Measurements from ENCODE around the gene ANKIB1. TPM values are rescaled to one million over a fixed set of nuclear protein-coding genes. Genes with fewer than 3 reads are reported as not detected.
A peak's percentile ranks its signal among the peaks of the same experiment; 100 is the strongest.
"Not testable (repeated sequence)": the region's sequence is repeated elsewhere in the genome, so short reads cannot be mapped to it uniquely, and the experiment has no call there.

ANKIB1 gene
- total RNA-seq, 1 donor: 110 TPM

GRCh38 chr7:92425311-92425947, 179.7 kb downstream of the ANKIB1 start:
- Histone ChIP-seq H3K9me3 (ENCODE audit: low read depth, low read length) (no peaks in the 10 kb centered on the region), H3K4me3 (ENCODE audit: low read length) (no peak overlapping the region), H3K4me1 (ENCODE audit: insufficient read depth, low read length) (peaks cover 11% of the 10 kb centered on the region), H3K27me3 (ENCODE audit: insufficient read depth, low read length) (no peaks in the 10 kb centered on the region)

GRCh38 chr7:92427193-92427592, 181.4 kb downstream of the ANKIB1 start:
- H3K27me3 ChIP-seq (ENCODE audit: insufficient read depth, low read length): no peaks in the 10 kb centered on the region
- peaks cover 11% of the 10 kb centered on the region for H3K4me1 ChIP-seq (ENCODE audit: insufficient read depth, low read length)
- no peaks in the 10 kb centered on the region for H3K9me3 ChIP-seq (ENCODE audit: low read depth, low read length)
- no peak overlapping the region for H3K4me3 ChIP-seq (ENCODE audit: low read length)

- Histone ChIP-seq H3K27me3 (ENCODE audit: insufficient read depth, low read length) (no peaks in the 10 kb centered on the region), H3K9me3 (ENCODE audit: low read depth, low read length) (no peaks in the 10 kb centered on the region), H3K4me1 (ENCODE audit: insufficient read depth, low read length) (no peaks in the 10 kb centered on the region), H3K4me3 (ENCODE audit: low read length) (no peak overlapping the region)
Observed at GRCh38 chr7:92432299-92432946, 186.6 kb downstream of the ANKIB1 start.

GRCh38 chr7:92433019-92433418, 187.2 kb downstream of the ANKIB1 start:
- Histone ChIP-seq H3K4me3 (ENCODE audit: low read length) (no peak overlapping the region), H3K4me1 (ENCODE audit: insufficient read depth, low read length) (no peaks in the 10 kb centered on the region), H3K9me3 (ENCODE audit: low read depth, low read length) (no peaks in the 10 kb centered on the region), H3K27me3 (ENCODE audit: insufficient read depth, low read length) (no peaks in the 10 kb centered on the region)

DNA sequence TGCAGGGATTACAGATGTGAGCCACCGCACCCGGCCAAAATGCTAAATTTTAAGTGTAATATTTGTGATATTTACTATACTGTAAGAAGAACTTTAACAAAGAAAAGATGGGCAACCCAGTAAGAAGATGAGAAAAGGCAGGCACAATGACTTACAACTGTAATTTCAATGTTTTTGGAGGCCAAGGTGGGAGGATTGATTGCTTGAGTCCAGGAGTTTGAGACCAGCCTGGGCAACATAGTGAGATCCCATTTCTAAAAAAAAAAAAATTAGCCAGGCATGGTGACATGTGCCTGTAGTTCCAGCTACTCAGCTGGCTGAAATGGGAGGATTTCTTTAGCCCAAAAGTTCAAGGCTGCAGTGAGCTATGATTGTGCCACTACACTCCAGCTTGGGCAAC, 189.8 kb downstream of the ANKIB1 start:
- Histone ChIP-seq H3K4me1 (ENCODE audit: insufficient read depth, low read length) (no peaks in the 10 kb centered on the region), H3K9me3 (ENCODE audit: low read depth, low read length) (no peaks in the 10 kb centered on the region), H3K27me3 (ENCODE audit: insufficient read depth, low read length) (no peaks in the 10 kb centered on the region), H3K4me3 (ENCODE audit: low read length) (no peak overlapping the region)

DNA sequence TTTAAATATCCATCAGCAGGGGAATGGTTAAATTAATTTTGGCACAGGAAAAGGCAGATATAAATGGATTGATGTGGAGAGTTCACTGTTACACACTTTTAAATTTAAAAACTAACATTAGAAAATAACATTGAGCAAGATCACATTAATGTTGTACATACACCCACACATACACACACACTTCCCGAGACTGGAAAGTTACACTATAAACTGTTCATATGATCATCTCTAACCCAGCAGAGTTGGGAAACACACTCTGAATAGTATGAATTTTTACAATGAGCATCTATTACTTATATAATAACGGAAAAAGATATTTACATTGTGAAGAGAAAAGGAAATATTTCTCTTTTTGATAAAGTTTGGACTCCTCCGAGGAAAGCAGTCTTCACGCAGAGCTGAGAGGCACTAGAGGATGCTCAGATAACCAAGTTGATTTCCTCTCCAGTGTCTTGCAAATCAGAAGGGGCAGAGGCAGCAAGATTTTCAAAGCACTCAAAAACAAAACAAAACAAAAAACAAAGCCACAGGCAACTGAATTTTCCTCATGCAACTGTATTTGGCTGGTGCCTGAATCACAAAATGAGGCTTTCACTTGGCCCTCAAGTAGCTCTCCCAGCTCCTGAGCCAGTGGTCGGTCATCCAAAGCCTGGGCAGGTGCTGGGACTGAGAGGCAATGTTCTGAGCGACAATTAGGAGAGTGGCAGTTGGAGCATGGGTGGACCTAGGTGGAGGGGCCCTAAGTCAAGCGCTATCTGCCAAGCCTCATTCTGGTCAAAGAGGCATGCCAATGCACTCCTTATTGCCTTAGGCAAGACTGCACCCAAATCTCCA, 191.1 kb downstream of the ANKIB1 start:
- H3K4me3 ChIP-seq (ENCODE audit: low read length): no peak overlapping the region

GRCh38 chr7:92437956-92438491, 192.2 kb downstream of the ANKIB1 start:
- Histone ChIP-seq H3K4me3 (ENCODE audit: low read length) (no peak overlapping the region), H3K4me1 (ENCODE audit: insufficient read depth, low read length) (no peaks in the 10 kb centered on the region), H3K9me3 (ENCODE audit: low read depth, low read length) (no peaks in the 10 kb centered on the region), H3K27me3 (ENCODE audit: insufficient read depth, low read length) (no peaks in the 10 kb centered on the region)

More for the DNA sequence above, 191.1 kb downstream of the ANKIB1 start:
- Histone ChIP-seq H3K4me1 (ENCODE audit: insufficient read depth, low read length) (no peaks in the 10 kb centered on the region), H3K9me3 (ENCODE audit: low read depth, low read length) (no peaks in the 10 kb centered on the region), H3K27me3 (ENCODE audit: insufficient read depth, low read length) (no peaks in the 10 kb centered on the region)

GRCh38 chr7:92442720-92443119, 196.9 kb downstream of the ANKIB1 start:
- H3K4me3 ChIP-seq (ENCODE audit: low read length); H3K9me3 ChIP-seq (ENCODE audit: low read depth, low read length); H3K4me1 ChIP-seq (ENCODE audit: insufficient read depth, low read length); H3K27me3 ChIP-seq (ENCODE audit: insufficient read depth, low read length): not testable (repeated sequence)

DNA sequence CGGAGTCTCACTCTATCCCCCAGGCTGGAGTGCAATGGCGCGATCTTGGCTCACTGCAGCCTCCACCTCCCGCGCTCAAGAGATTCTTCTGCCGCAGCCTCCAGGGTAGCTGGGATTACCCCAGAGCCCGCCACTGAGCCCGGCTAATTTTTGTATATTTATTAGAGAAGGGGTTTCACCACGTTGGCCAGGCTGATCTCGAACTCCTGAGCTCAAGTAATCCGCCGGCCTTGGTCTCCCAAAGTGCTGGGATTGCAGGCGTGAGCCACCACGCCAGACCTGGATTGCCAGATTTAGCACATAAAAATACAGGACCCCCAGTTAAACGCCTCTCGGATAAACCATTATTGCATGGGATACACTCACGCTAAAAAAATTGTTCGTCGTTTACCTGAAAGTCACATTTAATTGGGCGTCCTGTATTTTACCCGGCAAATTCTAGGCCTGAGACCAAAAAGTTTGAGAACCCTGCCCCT, 201.1 kb downstream of the ANKIB1 start:
- H3K4me1 ChIP-seq (ENCODE audit: insufficient read depth, low read length): peaks cover 13% of the 10 kb centered on the region
- peak overlapping the region; percentile 95 for H3K4me3 ChIP-seq (ENCODE audit: low read length)

GRCh38 chr7:92447345-92448204, 201.8 kb downstream of the ANKIB1 start, which contains the start of gene GATAD1:
Gene GATAD1, plus strand, starts transcription at chr7:92447482. Its CDS starts 248 bp downstream, at chr7:92447730.
- Histone ChIP-seq H3K9me3 (ENCODE audit: low read depth, low read length) (no peaks in the 10 kb centered on the region), H3K27me3 (ENCODE audit: insufficient read depth, low read length) (no peaks in the 10 kb centered on the region), H3K4me1 (ENCODE audit: insufficient read depth, low read length) (peaks cover 13% of the 10 kb centered on the region), H3K4me3 (ENCODE audit: low read length) (peak within 1 kb of the TSS; percentile 95)

More for the DNA sequence above, 201.1 kb downstream of the ANKIB1 start:
- Histone ChIP-seq H3K9me3 (ENCODE audit: low read depth, low read length) (no peaks in the 10 kb centered on the region), H3K27me3 (ENCODE audit: insufficient read depth, low read length) (no peaks in the 10 kb centered on the region)

DNA sequence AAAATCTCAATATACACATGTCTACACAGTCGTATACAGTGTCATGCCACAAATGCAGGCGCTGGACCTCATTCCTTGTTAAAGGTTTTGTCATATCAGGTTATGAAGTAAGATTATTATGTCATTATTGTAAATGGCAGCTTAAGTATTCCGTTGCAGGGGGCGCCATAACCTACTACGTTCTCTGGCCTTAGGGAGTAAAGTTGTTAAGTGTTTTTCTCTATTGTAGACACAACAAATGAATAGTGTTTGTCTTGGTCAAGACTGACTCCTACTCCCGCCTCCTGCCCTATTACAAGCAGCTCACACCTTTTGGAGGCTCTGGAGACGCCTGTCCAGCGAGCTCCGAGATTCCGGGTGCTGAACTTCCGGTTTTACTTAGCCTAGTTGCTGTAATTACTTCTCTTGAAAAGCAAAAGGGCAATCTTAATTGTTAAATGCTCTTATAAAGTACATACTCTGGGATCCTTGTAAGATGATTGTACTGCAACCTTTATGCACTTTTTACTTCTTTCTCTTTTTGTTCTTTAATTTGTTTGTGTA, 202.5 kb downstream of the ANKIB1 start:
- no peaks in the 10 kb centered on the region for H3K27me3 ChIP-seq (ENCODE audit: insufficient read depth, low read length)
- peak overlapping the region; percentile 95 for H3K4me3 ChIP-seq (ENCODE audit: low read length)
- H3K9me3 ChIP-seq (ENCODE audit: low read depth, low read length): no peaks in the 10 kb centered on the region
- H3K4me1 ChIP-seq (ENCODE audit: insufficient read depth, low read length): peaks cover 13% of the 10 kb centered on the region

Measured in mononuclear cell (primary cell).